GM12891 (cell line): ENCODE data around the gene MFAP4.

Experiments
- PAX5 ChIP-seq: IDR thresholded peaks from 2 replicates; pipeline ENCODE4 v1.6.1; 2011; ENCODE audit warnings: low read length, moderate library complexity, mild to moderate bottlenecking; ENCODE audit not compliant: insufficient read depth, severe bottlenecking
- POLR2A ChIP-seq: IDR thresholded peaks from 2 replicates; pipeline ENCODE4 v1.6.1; 2011; ENCODE audit warnings: low read depth, low read length, control low read depth
- POLR2AphosphoS5 ChIP-seq: IDR thresholded peaks from 2 replicates; pipeline ENCODE4 v1.6.1; 2011; ENCODE audit warnings: low read depth, low read length, control low read depth
- SPI1 ChIP-seq: IDR thresholded peaks from 2 replicates; pipeline ENCODE4 v1.6.1; 2011; ENCODE audit warnings: low read depth, low read length, control low read depth
- TAF1 ChIP-seq: IDR thresholded peaks from 2 replicates; pipeline ENCODE4 v1.6.1; 2011; ENCODE audit warnings: low read depth, low read length, control low read depth

DNA sequence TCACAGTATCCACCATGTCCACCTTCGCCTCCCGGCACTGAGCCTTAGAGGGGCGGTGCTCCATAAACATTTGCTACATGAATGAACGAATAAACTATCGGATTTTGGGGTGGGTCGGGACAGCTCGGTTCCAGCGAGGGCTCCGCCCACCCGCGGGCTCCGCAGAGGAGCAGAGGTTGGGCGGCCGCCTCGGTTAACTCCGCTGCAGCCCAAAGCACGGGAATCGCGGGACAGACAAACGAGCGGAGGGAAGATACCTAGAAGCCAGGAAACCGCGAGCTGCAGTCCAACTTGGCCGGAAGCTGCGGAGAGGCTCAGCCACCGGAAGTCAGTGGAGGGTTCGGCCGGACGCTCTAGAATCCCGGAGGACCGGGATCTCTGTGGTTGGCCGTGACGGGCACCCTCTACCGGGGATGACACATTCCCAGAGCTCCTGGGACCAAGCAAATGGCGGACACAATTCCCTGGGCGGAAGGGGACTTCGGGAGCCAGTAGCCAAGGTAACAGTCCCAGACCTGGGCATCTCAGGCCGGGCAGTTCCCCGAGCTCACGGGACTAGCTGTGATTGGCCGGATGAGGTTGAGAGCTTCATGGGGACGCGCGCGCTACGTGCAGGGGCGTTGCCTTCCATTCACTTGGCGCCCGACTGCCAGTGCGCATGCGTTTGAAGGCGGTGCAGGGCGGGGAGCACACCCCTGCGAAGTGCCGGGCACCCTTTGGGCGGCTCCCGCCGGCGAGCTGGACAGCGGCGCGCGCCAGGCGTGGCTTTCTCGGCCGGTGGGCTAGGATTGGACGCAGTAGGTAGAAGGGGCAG lies 9.2 kb downstream of the MFAP4 start:
- TF ChIP-seq POLR2A: peak; percentile 75
- peak; percentile 89 for TF ChIP-seq TAF1
- peak; percentile 80; the same call in 1 of the 2 replicates for TF ChIP-seq POLR2AphosphoS5
- no peak for TF ChIP-seq PAX5
- no peak for TF ChIP-seq SPI1
